ENCODE results near the gene OSBPL3.

The OSBPL3 gene

GRCh38 chr7:24858108-24858977 lies 121.6 kb downstream of the OSBPL3 start:
- TF ChIP-seq MAX (IDR thresholded peaks at IDR 0.05): no peak
- no peak for TF ChIP-seq RAD21 (IDR thresholded peaks at IDR 0.05; ENCODE audit: low read depth)
- TF ChIP-seq EGR1 (IDR thresholded peaks at IDR 0.05): no peak
- TF ChIP-seq NFIC (IDR thresholded peaks at IDR 0.05): no peak
- no peak for TF ChIP-seq EP300 (IDR thresholded peaks at IDR 0.05; ENCODE audit: borderline replicate concordance)
- TF ChIP-seq TCF12 (IDR thresholded peaks at IDR 0.05; ENCODE audit: low read depth): no peak
- no peak for TF ChIP-seq TAF1 (IDR thresholded peaks at IDR 0.05; ENCODE audit: low read depth)
- no peak for TF ChIP-seq REST (IDR thresholded peaks at IDR 0.05; ENCODE audit: low read depth)

- no peak for TF ChIP-seq CEBPB (IDR thresholded peaks at IDR 0.05)
- TF ChIP-seq TCF12 (IDR thresholded peaks at IDR 0.05; ENCODE audit: low read depth): no peak
- no peak for TF ChIP-seq YY1 (IDR thresholded peaks at IDR 0.05; ENCODE audit: low read depth)
- no peak for TF ChIP-seq EP300 (IDR thresholded peaks at IDR 0.05; ENCODE audit: borderline replicate concordance)
- TF ChIP-seq NFIC (IDR thresholded peaks at IDR 0.05): no peak
- TF ChIP-seq USF1 (IDR thresholded peaks at IDR 0.05): no peak
- no peak for TF ChIP-seq CREB1 (IDR thresholded peaks at IDR 0.05; ENCODE audit: low read depth)
- no peak for TF ChIP-seq TAF1 (IDR thresholded peaks at IDR 0.05; ENCODE audit: low read depth)
- no peak for TF ChIP-seq TEAD4 (IDR thresholded peaks at IDR 0.05)
Observed at GRCh38 chr7:24857623-24858022, 122.4 kb downstream of the OSBPL3 start.

- TF ChIP-seq EP300 (IDR thresholded peaks at IDR 0.05; ENCODE audit: borderline replicate concordance) (no peak), ZBTB7A (IDR thresholded peaks at IDR 0.05; ENCODE audit: low read depth) (no peak)
Observed at GRCh38 chr7:24854866-24855265, 125.1 kb downstream of the OSBPL3 start.

- no peak for TF ChIP-seq MAX (IDR thresholded peaks at IDR 0.05)
- TF ChIP-seq FOXM1 (IDR thresholded peaks at IDR 0.05; ENCODE audit: borderline replicate concordance, low read depth): no peak
- TF ChIP-seq RAD21 (IDR thresholded peaks at IDR 0.05; ENCODE audit: low read depth): no peak
- TF ChIP-seq REST (IDR thresholded peaks at IDR 0.05; ENCODE audit: low read depth): no peak
- no peak for TF ChIP-seq TCF12 (IDR thresholded peaks at IDR 0.05; ENCODE audit: low read depth)
- TF ChIP-seq CREB1 (IDR thresholded peaks at IDR 0.05; ENCODE audit: low read depth): no peak
- TF ChIP-seq CEBPB (IDR thresholded peaks at IDR 0.05): no peak
- TF ChIP-seq NFIC (IDR thresholded peaks at IDR 0.05): no peak
- TF ChIP-seq TEAD4 (IDR thresholded peaks at IDR 0.05): no peak
- no peak for TF ChIP-seq EP300 (IDR thresholded peaks at IDR 0.05; ENCODE audit: borderline replicate concordance)
- no peak for TF ChIP-seq YY1 (IDR thresholded peaks at IDR 0.05; ENCODE audit: low read depth)
- no peak for TF ChIP-seq ZBTB7A (IDR thresholded peaks at IDR 0.05; ENCODE audit: low read depth)
- no peak for TF ChIP-seq TAF1 (IDR thresholded peaks at IDR 0.05; ENCODE audit: low read depth)
- no peak for TF ChIP-seq USF1 (IDR thresholded peaks at IDR 0.05)
Observed at GRCh38 chr7:24851786-24852185, 128.2 kb downstream of the OSBPL3 start.

- no peak for TF ChIP-seq TCF12 (IDR thresholded peaks at IDR 0.05; ENCODE audit: low read depth)
- no peak for TF ChIP-seq CEBPB (IDR thresholded peaks at IDR 0.05)
- TF ChIP-seq USF1 (IDR thresholded peaks at IDR 0.05): no peak
- TF ChIP-seq CREB1 (IDR thresholded peaks at IDR 0.05; ENCODE audit: low read depth): no peak
- TF ChIP-seq EGR1 (IDR thresholded peaks at IDR 0.05): no peak
- TF ChIP-seq YY1 (IDR thresholded peaks at IDR 0.05; ENCODE audit: low read depth): no peak
- no peak for TF ChIP-seq EP300 (IDR thresholded peaks at IDR 0.05; ENCODE audit: borderline replicate concordance)
Observed at GRCh38 chr7:24848878-24849277, 131.1 kb downstream of the OSBPL3 start.

GRCh38 chr7:24847754-24848153 lies 132.2 kb downstream of the OSBPL3 start:
- TF ChIP-seq MAX (IDR thresholded peaks at IDR 0.05): no peak
